Measurements from ENCODE around the gene ADGRD1.
"Not testable (repeated sequence)": the region's sequence is repeated elsewhere in the genome, so short reads cannot be mapped to it uniquely, and the experiment has no call there.

Gene ADGRD1

GRCh38 chr12:130988751-130989150 is 35.0 kb downstream of the ADGRD1 start:
- no peak for DNase-seq

- no peak for DNase-seq
These were observed 35.7 kb downstream of the ADGRD1 start for GRCh38 chr12:130989391-130989790.

GRCh38 chr12:130990034-130990433 is 36.3 kb downstream of the ADGRD1 start:
- no peak for DNase-seq

GRCh38 chr12:130992448-130992847 is 38.7 kb downstream of the ADGRD1 start:
- DNase-seq = no peak

- DNase-seq = no peak
These were observed 39.4 kb downstream of the ADGRD1 start for GRCh38 chr12:130992979-130993538.

- DNase-seq = no peak
These were observed 40.3 kb downstream of the ADGRD1 start for GRCh38 chr12:130993759-130994670.

GRCh38 chr12:130994821-130995375 is 41.2 kb downstream of the ADGRD1 start:
- DNase-seq = no peak

- not testable (repeated sequence) for DNase-seq
These were observed 41.8 kb downstream of the ADGRD1 start for GRCh38 chr12:130995386-130995969.

GRCh38 chr12:130998136-130998535 is 44.4 kb downstream of the ADGRD1 start:
- no peak for DNase-seq

GRCh38 chr12:131000000-131000486 is 46.3 kb downstream of the ADGRD1 start:
- no peak for DNase-seq

- DNase-seq = no peak
These were observed 47.8 kb downstream of the ADGRD1 start for GRCh38 chr12:131001493-131001892.

GRCh38 chr12:131002216-131002631 is 48.5 kb downstream of the ADGRD1 start:
- no peak for DNase-seq

GRCh38 chr12:131003036-131003715 is 49.5 kb downstream of the ADGRD1 start:
- DNase-seq = no peak

GRCh38 chr12:131003716-131004045 is 50.0 kb downstream of the ADGRD1 start:
- DNase-seq = no peak

- DNase-seq = no peak
These were observed 50.5 kb downstream of the ADGRD1 start for GRCh38 chr12:131004166-131004565.

GRCh38 chr12:131005161-131006035 is 51.7 kb downstream of the ADGRD1 start:
- no peak for DNase-seq

GRCh38 chr12:131006036-131006735 is 52.5 kb downstream of the ADGRD1 start:
- no peak for DNase-seq

GRCh38 chr12:131007031-131007739 is 53.5 kb downstream of the ADGRD1 start:
- DNase-seq = no peak

- no peak for DNase-seq
These were observed 54.0 kb downstream of the ADGRD1 start for GRCh38 chr12:131007740-131008117.

- no peak for DNase-seq
These were observed 54.6 kb downstream of the ADGRD1 start for GRCh38 chr12:131008131-131008912.
